Stomach (tissue), 4 donors: ENCODE data around the gene IL1RL2.

Experiments
- POLR2A ChIP-seq, 4 donors: fragments of 450-650 bp; IDR thresholded peaks; one replicate each; pipeline ENCODE4 v1.6.1; 2016; ENCODE audit warnings: antibody characterized with exemption in 4 of 4, control low read depth in 2 of 4, mild to moderate bottlenecking in 1 of 4, moderate library complexity in 1 of 4
- TF ChIP-seq, protein P1 (sequence below), 7 experiments: fragments of 450-650 bp in 4 of 7; fragments of 200-600 bp in 3 of 7; sonication (generic) in 3 of 7; IDR thresholded peaks; one replicate each; pipeline ENCODE4 v1.5.1; 2016 to 2019; ENCODE audit warnings: antibody characterized with exemption in 7 of 7, control low read depth in 2 of 7, mild to moderate bottlenecking in 1 of 7

DNA sequence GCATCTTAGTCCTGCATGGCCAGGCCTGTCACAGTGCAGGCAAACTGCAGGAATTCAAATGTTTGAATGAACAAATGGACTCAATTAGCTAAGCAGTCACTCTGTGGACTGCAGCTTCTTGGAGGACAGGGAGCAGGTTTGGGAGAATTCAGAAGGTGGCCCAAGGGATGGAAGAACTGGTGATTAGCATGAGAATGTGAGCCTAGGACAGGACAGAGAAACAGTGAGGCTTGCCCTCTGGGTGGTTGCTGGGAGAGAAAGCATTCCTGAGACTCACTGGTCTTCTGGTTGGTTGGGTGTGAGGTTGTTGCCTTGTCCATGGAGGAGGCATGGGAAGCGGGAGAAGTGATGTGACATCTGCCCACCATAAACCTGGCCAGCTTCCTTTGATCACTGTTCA lies 13.7 kb downstream of the IL1RL2 start:
- TF ChIP-seq POLR2A (IDR thresholded peaks at IDR 0.05), result no peak
- TF ChIP-seq, protein P1, sequence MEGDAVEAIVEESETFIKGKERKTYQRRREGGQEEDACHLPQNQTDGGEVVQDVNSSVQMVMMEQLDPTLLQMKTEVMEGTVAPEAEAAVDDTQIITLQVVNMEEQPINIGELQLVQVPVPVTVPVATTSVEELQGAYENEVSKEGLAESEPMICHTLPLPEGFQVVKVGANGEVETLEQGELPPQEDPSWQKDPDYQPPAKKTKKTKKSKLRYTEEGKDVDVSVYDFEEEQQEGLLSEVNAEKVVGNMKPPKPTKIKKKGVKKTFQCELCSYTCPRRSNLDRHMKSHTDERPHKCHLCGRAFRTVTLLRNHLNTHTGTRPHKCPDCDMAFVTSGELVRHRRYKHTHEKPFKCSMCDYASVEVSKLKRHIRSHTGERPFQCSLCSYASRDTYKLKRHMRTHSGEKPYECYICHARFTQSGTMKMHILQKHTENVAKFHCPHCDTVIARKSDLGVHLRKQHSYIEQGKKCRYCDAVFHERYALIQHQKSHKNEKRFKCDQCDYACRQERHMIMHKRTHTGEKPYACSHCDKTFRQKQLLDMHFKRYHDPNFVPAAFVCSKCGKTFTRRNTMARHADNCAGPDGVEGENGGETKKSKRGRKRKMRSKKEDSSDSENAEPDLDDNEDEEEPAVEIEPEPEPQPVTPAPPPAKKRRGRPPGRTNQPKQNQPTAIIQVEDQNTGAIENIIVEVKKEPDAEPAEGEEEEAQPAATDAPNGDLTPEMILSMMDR (IDR thresholded peaks at IDR 0.05), result no peak
